Measurements from ENCODE around the gene SLN.
"Not testable (repeated sequence)": the region's sequence is repeated elsewhere in the genome, so short reads cannot be mapped to it uniquely, and the experiment has no call there.

SLN gene

DNA sequence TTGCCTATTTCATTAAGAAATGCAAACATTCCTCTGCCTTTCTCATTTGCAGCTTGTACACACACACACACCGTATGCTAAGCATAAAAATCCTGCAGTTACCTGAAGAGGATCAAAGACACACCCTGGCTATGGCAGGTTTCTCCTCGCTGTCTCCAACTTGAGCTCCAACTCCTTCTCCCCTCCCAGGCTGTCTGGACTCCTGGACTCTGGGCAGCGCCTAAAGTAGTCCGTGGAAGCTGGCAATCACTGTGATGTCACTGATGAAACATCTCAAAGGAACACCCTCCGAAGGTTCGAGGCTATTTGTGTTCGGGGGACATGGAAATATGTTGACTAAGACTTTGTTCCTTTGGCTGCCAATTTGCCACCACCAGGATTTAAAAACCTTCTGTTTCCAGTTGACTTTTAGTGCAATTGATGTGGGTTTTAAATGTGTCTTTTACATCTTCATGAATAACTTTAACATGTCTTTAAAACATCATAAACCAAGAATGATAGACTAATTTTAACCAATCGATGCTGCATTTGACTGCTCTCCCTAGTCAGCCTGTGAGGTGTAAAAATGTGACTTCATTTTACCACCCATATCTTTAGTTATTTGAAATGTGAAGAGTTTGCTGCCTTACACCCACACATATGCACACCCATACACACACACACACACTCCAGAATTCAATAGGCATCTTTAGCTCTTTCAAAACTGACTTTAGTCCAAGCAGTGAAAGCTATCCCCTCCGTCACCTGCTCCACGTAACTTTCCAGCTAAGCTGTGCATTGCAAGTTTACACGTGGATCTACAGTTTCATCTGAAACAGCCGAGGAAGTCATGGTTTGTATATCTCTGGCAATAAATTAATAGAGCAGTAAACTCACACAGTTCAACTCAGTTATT lies at the start of gene SLN:
Gene SLN, minus strand, starts transcription at position 196 of the 895 bp plus-strand sequence.
- DNase-seq = no peak

DNA sequence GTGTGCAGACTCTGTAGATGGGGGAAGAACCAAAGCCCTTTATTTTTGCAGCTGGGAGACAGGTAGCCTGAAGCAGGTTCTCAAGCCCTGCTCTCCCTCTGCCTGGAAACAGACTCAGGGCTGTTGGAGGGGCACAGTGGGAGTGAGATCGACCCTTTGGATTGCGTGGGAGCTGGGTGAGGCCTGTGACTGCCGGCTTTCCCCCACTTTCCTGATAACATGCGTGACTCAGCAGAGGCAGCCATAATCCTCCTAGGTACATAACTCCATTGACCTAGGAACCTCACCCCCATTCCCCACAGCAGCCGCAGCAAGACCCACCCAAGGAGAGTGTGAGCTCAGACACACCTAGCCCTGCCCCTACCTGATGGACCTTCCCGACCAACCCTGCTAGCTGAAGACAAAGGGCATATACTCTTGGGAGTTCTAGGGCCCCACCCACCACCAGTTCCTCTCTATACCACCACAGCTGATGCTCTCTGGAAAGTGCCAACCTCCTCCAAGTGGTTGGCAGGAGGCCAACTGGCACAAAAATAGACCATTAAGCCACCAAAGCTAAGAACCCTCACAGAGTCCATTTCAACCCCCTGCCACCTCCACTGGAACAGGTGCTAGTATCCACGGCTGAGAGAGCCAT lies 47.0 kb upstream of the SLN start:
- DNase-seq = not testable (repeated sequence)

DNA sequence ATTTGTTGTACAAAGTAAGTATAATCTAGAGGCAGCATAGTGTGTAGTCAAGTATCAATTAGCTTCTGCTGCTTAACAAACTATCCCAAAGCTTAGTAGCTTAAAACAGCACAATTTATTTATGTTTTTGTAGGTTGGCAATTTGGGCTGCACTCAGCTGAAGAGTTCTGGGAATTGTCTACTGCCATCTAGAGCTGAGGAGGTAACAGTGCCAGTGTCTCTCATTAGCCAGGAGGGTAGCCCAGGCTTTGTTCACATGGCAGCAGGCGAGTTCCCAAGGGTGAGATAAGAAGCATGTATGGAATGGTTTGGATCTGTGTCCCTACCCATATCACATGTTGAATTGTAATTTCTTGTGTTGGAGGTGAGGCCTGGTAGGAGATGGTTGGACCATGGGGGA lies 45.8 kb upstream of the SLN start:
- DNase-seq = no peak

DNA sequence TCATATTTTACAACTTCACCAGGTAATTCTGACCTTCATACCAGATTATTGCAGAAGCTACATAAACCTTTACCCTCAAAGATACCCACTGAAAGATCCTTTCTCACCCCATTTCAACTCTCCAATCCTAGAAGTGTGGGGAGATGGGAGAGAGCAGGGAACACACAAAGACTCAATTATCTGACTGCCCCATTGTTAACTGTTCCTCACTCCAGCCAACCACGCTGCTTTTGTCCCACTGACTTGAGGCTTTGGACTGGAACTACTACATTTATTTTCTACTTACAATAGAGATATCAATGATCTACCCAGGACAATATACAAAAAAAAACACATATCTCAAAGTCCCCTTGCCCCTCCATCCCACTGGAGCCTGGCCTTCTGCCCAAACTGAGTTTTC lies 44.7 kb upstream of the SLN start:
- no peak for DNase-seq

DNA sequence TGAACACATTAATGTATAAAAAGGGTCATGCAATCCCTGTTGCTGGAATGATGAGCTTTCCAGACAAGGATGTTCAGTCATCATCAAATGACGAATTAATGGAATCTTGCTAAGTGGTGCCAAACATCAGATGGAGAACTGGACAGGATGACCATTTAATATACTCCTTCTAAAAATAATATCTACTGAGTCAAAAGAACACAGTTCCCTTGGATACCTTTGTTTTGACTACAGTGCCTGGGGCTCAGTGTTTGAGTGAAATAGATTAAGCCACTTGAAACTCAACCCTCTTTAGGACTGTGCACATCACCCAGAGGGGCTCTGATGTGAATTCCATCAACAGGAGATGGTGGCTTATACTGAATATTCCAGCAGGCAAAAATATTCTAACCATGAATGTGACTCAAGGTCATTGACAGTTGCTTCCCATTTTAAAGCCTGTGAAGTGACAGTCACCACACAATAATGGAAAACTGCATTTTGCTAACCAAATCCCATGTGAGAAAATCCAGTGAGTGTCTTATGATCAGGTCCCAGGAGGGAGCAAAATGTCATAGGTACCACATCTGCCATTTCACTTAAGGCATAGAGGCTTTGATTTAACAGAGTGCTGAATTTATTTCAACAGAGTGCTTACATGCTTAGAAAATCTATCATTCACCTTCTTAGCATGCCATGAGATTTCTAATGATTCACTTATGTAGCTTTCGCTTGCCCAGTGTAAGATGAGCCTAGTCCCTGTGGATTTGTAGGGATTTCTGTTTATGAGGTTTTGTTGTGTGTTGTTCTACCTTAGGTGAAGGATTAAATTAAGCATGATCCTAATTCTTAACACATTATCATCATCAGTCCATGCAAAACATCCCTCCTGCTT lies 41.3 kb upstream of the SLN start:
- no peak for DNase-seq

DNA sequence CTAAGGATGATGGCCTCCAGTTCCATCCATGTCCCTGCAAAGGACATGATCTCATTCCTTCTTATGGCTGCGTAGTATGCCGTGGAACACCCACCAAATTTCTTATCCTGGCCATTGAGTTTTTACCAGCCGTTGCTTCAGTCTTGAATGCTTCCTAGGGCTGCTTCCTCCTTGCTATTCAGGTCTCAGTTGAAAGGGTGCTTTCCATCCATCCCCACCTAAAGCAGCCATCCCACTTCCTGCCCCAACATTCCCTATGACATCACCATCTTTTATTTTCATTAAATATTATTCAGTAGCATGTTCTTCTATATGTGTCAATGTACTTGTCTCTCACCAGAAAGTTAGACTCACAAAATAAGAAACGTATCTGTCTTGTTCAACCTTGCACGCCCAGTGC lies 40.7 kb upstream of the SLN start:
- no peak for DNase-seq

DNA sequence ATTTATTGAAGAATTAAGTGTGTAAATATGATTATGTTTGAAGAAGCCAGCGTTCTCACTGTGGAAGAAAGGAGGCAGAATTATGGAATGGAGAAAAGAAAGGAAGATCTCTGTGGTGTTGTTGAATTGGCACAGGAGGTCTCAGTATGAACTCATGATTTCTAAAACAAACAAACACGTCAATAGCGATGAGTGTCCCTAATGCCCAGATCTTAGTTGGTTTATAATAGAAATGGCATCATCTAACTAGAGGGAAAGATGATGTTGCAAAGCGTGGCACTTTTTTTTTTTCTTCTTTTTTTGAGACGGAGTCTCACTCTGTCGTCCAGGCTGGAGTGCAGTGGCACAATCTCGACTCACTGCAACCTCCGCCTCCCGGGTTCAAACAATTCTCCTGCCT lies 39.2 kb upstream of the SLN start:
- no peak for DNase-seq

DNA sequence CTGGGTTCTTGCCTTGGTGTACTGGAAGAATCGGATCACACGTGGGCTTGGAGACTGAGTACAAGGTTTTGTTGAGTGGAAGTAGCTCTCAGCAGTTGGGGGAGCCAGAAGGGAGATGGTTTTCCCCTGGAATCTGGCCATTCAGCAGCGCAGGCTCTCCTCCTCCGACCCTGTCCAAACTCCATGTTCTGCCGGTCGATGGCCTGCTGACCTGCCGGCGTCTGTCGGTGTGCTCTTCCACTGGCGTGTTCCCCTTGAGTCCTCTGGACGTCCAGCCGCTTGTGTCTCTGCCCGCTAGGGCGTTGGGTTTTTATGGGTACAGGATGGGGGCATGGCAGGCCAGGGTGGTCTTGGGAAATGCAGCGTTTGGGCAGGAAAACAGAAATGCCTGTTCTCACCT lies 38.5 kb upstream of the SLN start:
- no peak for DNase-seq

DNA sequence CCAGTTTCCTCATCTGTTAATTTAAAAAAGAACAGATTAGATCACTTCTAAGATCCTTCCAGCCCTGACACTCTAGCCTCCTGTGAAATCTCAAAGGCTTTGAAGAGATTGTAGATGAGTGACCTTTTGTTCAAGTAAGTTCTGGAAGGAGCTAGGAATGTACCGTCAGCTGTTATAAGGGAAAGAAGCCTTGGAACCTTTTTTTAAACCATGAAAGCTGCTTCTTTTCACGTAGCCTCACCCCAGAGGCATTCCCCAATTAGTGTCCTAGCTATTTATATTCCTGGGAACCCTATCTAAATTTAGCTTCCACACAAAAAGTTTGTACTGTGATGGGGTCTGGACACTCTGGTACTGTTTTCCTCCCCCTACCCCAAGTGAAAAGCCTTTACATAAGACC lies 35.8 kb upstream of the SLN start:
- no peak for DNase-seq

DNA sequence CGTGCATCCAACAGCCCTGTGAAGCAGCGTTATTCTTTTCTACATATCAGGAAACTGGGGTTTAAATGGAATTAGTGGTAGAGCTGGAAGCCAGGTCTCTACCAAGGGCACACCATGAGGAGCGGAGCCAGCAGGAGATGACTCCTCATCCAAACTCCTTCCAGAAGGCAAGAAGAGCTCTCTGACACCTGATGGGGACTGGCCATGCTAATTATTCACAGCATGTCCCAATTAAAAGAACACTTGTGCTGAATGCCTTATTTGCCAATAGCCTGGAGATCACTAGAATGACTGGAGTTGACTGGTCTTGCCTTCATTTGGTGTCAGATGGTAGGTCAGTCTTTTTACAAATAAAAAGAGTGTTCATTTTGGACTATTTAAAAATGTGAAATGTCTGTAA lies 32.9 kb upstream of the SLN start:
- DNase-seq = no peak

DNA sequence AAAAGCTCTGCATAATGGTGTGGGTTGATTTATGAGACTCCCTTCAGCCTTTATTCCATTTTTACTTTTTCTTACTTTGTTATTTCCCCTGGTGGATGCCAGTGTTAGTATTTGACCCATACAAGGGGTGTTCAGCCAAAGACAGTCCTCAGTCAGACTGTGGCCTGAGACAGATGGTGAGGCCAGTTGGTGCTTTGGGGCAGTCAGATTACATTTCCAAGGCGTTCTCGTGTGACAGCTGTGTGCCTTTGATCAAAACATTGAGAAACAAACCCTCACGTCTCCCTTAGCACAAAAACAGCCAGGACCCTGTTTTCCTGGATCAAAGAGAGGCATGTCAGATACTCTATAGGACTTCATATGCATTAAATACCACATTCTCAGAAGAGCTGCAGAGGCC lies 31.3 kb upstream of the SLN start:
- DNase-seq = no peak

DNA sequence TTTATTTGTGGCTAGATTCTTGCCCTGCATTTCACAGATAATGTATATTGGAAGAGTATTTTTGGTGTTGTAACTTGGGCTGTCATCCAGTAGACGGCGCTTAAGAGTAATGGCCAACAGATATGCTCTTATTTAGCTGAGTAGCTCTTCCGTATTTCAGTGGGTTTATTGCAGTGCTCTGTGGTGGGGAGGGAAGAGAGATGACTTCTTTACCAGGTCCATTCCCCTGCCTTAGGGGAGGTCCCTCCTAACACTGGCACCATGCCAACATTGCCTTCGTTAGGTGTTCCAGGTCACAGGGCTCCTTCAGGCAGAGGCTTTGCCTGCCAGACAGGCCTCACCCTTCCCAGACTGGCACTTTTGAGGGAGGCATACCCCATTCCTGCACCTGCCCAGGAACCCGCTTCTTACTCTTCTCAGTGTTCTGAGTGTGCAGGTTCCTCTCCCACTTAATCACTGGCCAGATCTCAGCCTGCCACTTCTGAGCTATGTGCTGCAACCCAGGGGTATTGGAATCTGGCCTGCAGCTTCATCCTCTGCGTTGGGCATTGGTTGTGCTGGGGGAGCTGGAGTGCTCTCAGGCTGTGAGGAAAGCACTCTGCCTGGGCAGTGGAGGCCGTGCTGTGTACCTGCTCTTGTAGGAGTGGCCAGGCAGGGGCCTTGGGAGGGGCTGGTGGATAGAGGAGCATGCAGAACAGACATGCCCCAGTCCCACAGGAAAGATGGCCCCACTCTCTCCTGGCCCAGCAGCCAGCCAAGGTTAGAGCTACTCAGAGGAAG lies 29.4 kb upstream of the SLN start:
- DNase-seq = no peak

DNA sequence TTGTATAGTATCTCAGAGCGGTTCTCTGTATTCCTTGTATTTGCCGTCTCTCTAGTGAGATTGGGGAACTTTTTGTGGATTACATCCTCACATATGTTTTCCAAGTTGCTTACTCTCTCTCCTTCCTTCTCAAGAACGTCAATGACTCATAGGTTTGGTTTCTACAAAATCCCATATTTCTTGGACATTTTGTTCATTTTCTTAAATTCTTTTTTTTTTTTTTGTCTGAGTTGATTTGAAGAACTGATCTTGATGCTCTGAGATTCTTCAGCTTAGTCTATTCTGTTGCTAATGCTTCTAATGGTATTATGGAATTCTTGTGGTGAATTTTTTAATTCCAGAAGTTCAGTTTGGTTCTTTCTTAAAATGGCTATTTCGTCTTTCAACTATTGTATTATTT lies 28.4 kb upstream of the SLN start:
- no peak for DNase-seq

DNA sequence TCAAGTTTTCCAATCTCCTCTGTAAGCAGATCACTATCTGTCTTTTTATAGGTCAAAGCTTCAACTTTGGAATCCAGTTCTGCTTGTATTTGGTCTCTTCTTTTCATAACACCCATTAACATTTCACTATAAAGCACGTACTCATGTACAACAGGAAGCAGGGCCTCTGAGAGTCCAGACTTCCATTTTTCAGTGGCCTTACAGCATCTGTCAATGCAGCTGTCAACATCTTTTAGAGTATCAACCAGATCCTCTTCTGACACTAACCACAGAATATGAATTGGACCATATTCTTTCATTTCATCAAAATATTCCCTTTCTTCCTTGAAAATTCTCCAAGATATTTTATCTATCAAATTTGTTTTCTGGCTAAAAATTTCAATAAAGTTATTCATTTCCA lies 24.7 kb upstream of the SLN start:
- no peak for DNase-seq

DNA sequence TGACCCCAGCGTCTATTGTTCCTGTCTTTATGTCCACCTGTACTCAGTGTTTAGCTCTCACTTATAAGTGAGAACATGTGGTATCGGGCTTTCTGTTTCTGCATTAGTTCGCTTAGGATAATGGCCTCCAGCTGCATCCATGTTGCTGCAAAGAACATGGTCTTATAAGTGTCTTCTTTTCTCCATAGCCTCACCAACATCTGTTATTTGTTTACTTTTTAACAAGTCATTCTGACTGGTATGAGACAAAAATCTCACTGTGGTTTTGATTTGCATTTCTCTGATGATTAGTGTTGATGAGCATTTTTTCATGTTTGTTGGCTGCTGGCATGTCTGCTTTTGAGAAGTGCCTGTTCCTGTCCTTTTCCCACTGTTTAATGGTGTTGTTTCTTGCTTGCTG lies 21.7 kb upstream of the SLN start:
- no peak for DNase-seq

DNA sequence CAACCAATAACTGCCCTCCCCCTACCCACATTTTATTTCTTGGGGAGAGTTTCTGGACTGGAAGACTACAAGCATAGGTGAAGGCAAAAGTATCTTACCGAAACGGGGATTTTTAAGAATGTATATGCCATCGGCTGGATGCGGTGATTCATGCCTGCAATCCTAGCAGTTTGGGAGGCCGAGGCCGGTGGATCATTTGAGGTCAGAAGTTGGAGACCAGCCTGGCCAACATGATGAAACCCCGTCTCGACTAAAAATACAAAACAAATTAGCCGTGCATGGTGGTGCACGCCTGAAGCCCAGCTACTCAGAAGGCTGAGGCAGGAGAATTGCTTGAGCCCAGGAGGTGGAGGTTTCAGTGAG lies 20.8 kb upstream of the SLN start:
- no peak for DNase-seq

DNA sequence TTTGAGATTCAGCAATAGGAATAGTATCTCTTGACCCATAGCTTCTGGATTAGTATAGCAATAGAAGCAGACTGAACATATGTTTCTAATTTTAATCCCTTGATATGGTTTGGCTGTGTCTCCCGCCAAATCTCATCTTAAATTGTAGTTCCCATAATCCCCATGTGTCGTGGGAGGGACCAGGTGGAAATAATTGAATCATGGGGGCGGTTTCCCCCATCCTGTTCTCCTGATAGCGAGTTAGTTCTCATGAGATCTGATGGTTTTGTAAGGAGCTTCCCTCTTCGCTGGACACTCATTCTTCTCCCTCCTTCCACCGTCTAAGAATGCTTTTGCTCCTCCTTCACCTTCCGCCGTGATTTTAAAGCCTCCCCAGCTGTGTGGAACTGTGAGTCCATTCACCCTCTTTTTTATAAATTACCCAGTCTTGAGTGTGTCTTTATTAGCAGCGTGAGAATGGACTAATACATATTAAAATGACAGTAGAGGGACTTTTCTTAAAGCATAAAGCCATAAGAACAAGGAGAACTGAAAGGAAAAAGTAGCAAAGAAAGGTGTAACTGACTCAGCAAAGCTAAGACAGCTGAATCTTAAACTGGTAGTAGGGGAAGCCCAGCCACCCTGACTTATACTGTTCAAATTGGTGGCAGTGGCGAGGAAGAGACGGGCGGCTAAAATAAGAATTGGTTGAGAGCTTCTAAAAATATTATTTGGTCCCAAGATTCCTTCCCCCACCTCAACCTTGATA lies 20.3 kb upstream of the SLN start:
- no peak for DNase-seq

DNA sequence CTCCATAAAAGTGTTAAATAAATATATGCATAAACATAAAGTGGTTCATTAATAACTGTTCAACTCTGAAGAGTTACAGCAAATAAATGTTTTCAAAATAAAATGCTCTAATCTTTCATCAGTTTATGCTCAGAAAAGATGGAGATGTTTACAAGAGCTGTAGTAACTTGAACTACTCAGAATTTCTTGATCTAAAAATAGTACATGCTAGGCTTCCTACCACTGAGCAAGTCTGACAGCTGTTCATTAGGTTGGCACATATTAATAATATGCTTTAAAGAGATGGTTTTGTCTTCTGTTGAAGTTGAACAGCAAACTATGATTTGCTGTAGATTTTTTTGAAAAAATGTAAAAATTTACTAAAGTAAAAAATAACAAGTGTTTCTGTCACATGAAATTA lies 10.8 kb upstream of the SLN start:
- no peak for DNase-seq

DNA sequence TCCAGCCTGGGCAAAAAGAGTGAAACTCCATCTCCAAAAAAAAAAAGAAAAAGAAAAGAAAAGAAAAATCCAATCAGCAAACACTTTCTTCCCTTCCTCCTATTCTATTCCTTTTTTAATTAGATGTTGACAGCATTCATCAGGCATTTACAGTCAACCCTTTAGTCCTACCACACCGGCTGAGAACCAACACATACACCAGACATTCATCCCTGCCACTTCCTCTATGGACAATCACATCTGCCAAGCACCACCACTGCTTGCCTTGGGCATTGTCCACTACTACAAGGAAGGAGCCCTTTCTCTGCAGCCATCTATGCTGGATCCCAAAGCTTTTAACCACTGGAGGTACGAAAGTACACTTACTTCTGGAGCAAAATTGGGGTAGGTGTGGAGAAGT lies 9.4 kb upstream of the SLN start:
- no peak for DNase-seq

DNA sequence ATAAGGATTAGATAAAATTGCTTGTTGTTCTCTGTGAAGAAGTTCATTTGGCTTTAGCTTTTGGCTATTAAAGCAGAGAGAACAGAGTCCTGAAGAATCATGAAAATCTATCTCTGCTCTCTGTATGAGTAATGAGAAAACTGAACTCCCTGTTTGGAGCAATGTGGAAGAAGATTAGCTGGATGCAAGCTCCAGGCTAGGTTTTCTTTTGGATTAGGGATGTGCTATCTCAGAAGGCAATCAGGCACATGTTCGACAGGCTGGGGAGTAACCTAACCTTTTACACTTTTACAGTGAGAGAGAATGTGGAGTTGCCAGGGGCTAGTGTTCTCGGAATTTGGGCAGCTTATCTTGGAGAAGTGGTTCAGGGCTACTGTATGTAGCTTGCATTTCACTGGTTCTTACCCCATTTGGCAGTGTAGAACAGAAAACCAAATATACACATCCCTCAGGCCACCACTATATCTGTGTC lies 8.5 kb upstream of the SLN start:
- DNase-seq = no peak

DNA sequence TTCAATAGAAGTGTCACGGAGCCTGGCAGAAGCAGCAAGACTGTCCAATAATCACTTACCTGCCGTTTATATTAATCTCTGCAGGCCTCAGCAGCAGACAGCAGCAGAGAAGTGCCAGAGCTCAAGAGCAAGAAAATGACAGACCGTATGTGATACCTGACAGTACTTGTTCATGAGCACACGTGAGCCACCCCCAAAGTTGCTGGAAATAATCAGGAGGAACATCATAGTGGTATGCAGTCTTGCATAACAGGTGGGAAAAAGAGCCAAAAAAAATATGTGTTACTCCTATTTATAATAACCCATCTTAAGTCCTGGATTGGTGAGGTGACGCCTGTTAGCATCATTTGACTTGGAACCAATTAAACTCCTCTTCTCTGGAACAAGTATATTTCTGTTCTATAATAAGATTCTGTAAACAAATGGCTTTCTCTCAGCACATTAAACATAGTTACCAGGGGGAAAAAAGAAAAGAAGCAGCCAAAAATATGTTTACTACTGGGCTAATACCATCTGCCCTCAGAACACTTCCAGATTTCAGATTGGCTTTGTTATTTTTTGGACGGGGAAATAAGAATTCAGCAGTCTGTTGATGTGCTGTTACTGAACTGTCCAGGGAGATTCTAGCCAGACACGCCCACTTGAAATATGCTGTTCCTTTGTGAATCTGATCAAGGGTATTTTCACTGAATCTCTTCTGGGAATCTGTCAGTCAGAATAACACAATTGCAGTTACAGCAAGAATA lies 7.9 kb upstream of the SLN start:
- DNase-seq = no peak
